Limb (tissue), 2 donors: ENCODE results near the gene TXNRD2.
A peak's percentile ranks its signal among the peaks of the same experiment; 100 is the strongest.

Experiments
- DNase-seq, 2 donors: peaks; one replicate each; pipeline ENCODE4 v3.0.0-alpha.2; 2016; ENCODE audit errors: extremely low spot score in 2 of 2

TXNRD2 gene

GRCh38 chr22:19905347-19906276, 36.0 kb downstream of the TXNRD2 start:
- DNase-seq, result no peak

- no peak for DNase-seq
Measured at GRCh38 chr22:19904935-19905334, 36.7 kb downstream of the TXNRD2 start.

- peak in 1 of 2 donors; percentile 29 for DNase-seq
Measured at GRCh38 chr22:19904174-19904856, 37.3 kb downstream of the TXNRD2 start.

GRCh38 chr22:19903513-19903912, 38.1 kb downstream of the TXNRD2 start:
- no peak for DNase-seq

GRCh38 chr22:19903031-19903430, 38.6 kb downstream of the TXNRD2 start:
- DNase-seq, result peak in 1 of 2 donors; percentile 51

- DNase-seq, result peak in 1 of 2 donors; percentile 34
Measured at GRCh38 chr22:19902245-19902715, 39.3 kb downstream of the TXNRD2 start.

GRCh38 chr22:19901577-19902244, 39.9 kb downstream of the TXNRD2 start:
- peak in 1 of 2 donors; percentile 13 for DNase-seq

- DNase-seq, result peak in 1 of 2 donors; percentile 19
Measured at GRCh38 chr22:19900707-19901436, 40.7 kb downstream of the TXNRD2 start.

- no peak for DNase-seq
Measured at GRCh38 chr22:19898831-19899567, 42.6 kb downstream of the TXNRD2 start.

GRCh38 chr22:19898145-19898544, 43.5 kb downstream of the TXNRD2 start:
- no peak for DNase-seq

- no peak for DNase-seq
Measured at GRCh38 chr22:19897726-19898125, 43.9 kb downstream of the TXNRD2 start.

- DNase-seq, result no peak
Measured at GRCh38 chr22:19896665-19897355, 44.8 kb downstream of the TXNRD2 start.

GRCh38 chr22:19895160-19895849, 46.3 kb downstream of the TXNRD2 start:
- DNase-seq, result no peak

GRCh38 chr22:19893363-19893762, 48.3 kb downstream of the TXNRD2 start:
- no peak for DNase-seq

- DNase-seq, result no peak
Measured at GRCh38 chr22:19892925-19893324, 48.7 kb downstream of the TXNRD2 start.

GRCh38 chr22:19892257-19892879, 49.2 kb downstream of the TXNRD2 start:
- DNase-seq, result no peak

GRCh38 chr22:19891317-19892256, 50.0 kb downstream of the TXNRD2 start:
- peak in 1 of 2 donors; percentile 31 for DNase-seq
